ENCODE data around the gene TLR8. TPM values are rescaled to one million over a fixed set of nuclear protein-coding genes. Genes with fewer than 3 reads are reported as not detected.
A peak's percentile ranks its signal among the peaks of the same experiment; 100 is the strongest.

The TLR8 gene
- total RNA-seq, 3 donors from 2014 or later, result 0.29 to 2.3 (median 1.5) TPM

DNA sequence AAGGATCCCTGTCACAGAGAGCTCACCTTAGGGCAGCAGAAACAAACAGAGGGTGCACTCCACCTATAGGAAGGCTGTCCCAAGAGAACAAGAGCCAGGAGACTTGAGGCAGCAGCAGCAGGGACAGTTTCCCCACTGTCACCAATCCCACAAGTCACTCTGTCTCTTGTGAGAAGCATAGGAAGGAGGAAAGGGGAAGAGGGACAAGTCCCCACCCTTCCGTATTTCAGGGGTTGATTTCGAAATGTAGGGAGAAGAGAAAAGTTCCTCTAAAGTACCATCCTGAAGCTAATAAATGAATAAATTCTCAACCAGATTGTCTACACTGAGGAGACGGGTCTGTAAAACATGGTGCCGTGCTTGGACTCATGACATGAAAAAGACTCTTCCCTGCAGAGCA, 9.5 kb upstream of the TLR8 start:
- H3K4me3 ChIP-seq, result no peak overlapping the region
- no peaks in the 10 kb centered on the region for H3K4me1 ChIP-seq (ENCODE audit: low read depth)
- intact Hi-C loops (cut with DNase I, micrococcal nuclease), result loop anchor here in 1 of 2 donors (10.0 kb wide), 1 partner anchor 82 kb away; no protein-coding TSS in a partner anchor
- TF ChIP-seq, protein P1, sequence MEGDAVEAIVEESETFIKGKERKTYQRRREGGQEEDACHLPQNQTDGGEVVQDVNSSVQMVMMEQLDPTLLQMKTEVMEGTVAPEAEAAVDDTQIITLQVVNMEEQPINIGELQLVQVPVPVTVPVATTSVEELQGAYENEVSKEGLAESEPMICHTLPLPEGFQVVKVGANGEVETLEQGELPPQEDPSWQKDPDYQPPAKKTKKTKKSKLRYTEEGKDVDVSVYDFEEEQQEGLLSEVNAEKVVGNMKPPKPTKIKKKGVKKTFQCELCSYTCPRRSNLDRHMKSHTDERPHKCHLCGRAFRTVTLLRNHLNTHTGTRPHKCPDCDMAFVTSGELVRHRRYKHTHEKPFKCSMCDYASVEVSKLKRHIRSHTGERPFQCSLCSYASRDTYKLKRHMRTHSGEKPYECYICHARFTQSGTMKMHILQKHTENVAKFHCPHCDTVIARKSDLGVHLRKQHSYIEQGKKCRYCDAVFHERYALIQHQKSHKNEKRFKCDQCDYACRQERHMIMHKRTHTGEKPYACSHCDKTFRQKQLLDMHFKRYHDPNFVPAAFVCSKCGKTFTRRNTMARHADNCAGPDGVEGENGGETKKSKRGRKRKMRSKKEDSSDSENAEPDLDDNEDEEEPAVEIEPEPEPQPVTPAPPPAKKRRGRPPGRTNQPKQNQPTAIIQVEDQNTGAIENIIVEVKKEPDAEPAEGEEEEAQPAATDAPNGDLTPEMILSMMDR (IDR thresholded peaks at IDR 0.05), result no peak
- no peak for ATAC-seq
- no peak for DNase-seq
- H3K9me3 ChIP-seq, result no peaks in the 10 kb centered on the region
- H3K36me3 ChIP-seq (ENCODE audit: low read depth), result no peaks in the 10 kb centered on the region

DNA sequence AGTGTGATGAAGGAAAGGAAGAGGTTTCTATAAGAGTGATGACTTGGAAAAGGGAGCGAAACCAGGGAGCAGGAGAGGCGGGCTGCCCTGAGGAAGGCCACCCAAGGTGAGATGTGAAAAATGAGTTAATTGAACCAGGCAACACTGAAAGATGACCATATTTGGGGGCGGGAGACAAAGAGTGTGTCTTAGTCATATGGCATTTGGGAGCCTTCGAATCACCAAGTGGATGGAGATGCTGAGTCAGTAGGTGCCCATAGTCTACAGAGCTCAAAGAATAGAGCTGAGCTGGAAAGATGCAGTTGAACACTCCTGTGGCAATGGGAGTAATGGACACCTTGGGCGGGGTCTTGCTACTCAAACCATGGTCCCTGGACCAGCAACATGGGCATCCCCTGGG, 8.3 kb upstream of the TLR8 start:
- no peaks in the 10 kb centered on the region for H3K4me1 ChIP-seq (ENCODE audit: low read depth)
- TF ChIP-seq, protein P1 (IDR thresholded peaks at IDR 0.05), result no peak
- no peaks in the 10 kb centered on the region for H3K9me3 ChIP-seq
- H3K4me3 ChIP-seq, result no peak overlapping the region
- intact Hi-C loops (cut with DNase I, micrococcal nuclease), result loop anchor here in 1 of 2 donors (10.0 kb wide), 1 partner anchor 83 kb away; no protein-coding TSS in a partner anchor
- DNase-seq (no peak), ATAC-seq (no peak)
- H3K36me3 ChIP-seq (ENCODE audit: low read depth), result no peaks in the 10 kb centered on the region

DNA sequence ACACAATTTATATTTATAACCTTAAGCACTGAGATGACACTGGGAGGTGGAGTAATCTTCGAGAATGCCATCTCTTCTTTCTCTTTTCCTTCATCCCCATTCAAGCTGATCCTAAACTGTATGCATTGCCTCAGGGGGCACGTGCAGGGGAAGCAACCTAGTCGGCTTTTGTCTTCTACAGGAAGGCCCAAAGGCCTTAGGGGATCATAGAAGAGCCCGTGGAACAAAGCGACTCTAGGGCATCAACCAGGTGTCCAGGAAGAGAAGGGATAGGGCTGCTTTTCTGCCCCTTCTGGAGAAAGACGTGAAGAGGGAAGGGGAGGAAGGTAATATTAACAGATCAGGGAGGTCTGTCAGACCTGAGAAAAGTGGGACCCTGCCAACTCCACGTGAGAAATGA, 6.9 kb upstream of the TLR8 start:
- intact Hi-C loops (cut with DNase I, micrococcal nuclease), result loop anchor here in 1 of 2 donors (10.0 kb wide), 1 partner anchor 85 kb away; no protein-coding TSS in a partner anchor

DNA sequence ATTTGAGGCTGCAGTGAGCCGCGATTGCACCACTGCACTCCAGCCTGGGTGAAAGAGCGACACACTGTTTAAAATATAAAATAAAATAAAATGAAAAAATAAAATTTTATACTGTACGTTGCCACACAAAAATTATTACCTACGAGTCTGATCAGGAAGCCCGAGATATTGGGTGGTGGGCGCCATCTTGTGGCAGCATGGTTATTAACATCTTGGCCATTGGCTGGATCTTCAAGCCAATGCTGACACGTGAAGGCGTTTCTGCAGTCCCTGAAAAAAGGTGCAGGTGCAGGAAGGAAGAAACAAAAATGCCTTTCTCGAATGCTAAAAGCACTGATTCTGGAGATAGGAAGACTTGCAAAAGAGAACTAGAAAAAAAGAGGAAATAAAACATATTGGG, 4.9 kb upstream of the TLR8 start:
- TF ChIP-seq, protein P1 (IDR thresholded peaks at IDR 0.05), result no peak
- intact Hi-C loops (cut with DNase I, micrococcal nuclease), result loop anchor here in 1 of 2 donors (5.0 kb wide), 1 partner anchor 89 kb away; no protein-coding TSS in a partner anchor
- no peaks in the 10 kb centered on the region for H3K4me1 ChIP-seq (ENCODE audit: low read depth)
- peak; percentile 75 for ATAC-seq
- no peaks in the 10 kb centered on the region for H3K9me3 ChIP-seq
- no peaks in the 10 kb centered on the region for H3K36me3 ChIP-seq (ENCODE audit: low read depth)
- DNase-seq, result peak; percentile 51 to 75 (median 65)
- H3K4me3 ChIP-seq, result no peak overlapping the region

More for the DNA sequence above, 6.9 kb upstream of the TLR8 start:
- Histone ChIP-seq H3K4me3 (no peak overlapping the region), H3K36me3 (ENCODE audit: low read depth) (no peaks in the 10 kb centered on the region), H3K9me3 (no peaks in the 10 kb centered on the region), H3K4me1 (ENCODE audit: low read depth) (no peaks in the 10 kb centered on the region)
- ATAC-seq (no peak), DNase-seq (no peak)
- TF ChIP-seq, protein P1 (IDR thresholded peaks at IDR 0.05), result no peak

GRCh38 chrX:12903646-12904045, 2.8 kb upstream of the TLR8 start:
- TF ChIP-seq, protein P1 (IDR thresholded peaks at IDR 0.05), result no peak
- H3K9me3 ChIP-seq, result no peaks in the 10 kb centered on the region
- no peak overlapping the region for H3K4me3 ChIP-seq
- no peak for DNase-seq
- intact Hi-C loops (cut with DNase I, micrococcal nuclease), result loop anchor here in 1 of 2 donors (5.0 kb wide), 1 partner anchor 91 kb away; no protein-coding TSS in a partner anchor
- no peaks in the 10 kb centered on the region for H3K4me1 ChIP-seq (ENCODE audit: low read depth)
- no peaks in the 10 kb centered on the region for H3K36me3 ChIP-seq (ENCODE audit: low read depth)
- no peak for ATAC-seq
